ENCODE results near the gene IL13RA1. TPM values are rescaled to one million over a fixed set of nuclear protein-coding genes. Genes with fewer than 3 reads are reported as not detected.

The IL13RA1 gene
- total and polyA plus RNA-seq, 2 of the 13 experiments (the other 11 are each of a cell fraction or from before 2014, with no cell fraction given): 56.6 to 73.5 TPM

DNA sequence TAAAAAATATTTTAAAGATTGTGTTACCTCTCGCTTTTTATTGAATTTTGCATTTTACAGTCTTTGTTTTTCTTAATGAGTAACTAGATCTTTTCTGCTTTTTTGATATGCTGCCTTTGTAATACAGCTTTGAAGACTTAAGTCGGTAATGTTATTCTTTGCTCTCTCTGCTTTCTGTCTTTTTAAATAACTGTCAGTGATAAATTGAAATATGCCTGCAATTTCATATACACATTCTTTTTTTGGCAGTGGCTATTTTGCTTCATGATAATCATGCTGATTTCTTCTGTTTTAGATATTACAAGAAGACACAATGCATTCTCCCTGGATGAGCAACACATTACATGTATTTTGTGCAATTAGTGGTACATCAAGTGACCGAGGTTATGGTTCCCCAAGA, 42.0 kb upstream of the IL13RA1 start:
- DNase-seq (ENCODE audit: low spot score) (no peak), ATAC-seq (no peak), FAIRE-seq (no peak)
- in situ Hi-C loops (cut with HindIII; ENCODE audit: extremely low pct_ligation_motif_present, low pct_unique_long_range_greater_than_20kb) (no loop called here), intact Hi-C loops (cut with micrococcal nuclease; ENCODE audit: unreplicated experiment) (no loop called here)
- Histone ChIP-seq H3K4me1 (ENCODE audit: insufficient read depth, low read length) (0 out of 2 replicates have a peak, but pooled peaks cover 6% of the 10 kb centered on the region), H4K20me1 (ENCODE audit: insufficient read depth, low read length) (no peaks in the 10 kb centered on the region), H3K9me3 (ENCODE audit: low read length) (no peaks in the 10 kb centered on the region), H2AFZ (ENCODE audit: low read length) (no peak overlapping the region), H3K9ac (ENCODE audit: insufficient read depth, low read depth, low read length) (no peak overlapping the region), H3K4me2 (ENCODE audit: low read depth, low read length) (no peak overlapping the region), H3K27me3 (ENCODE audit: control insufficient read depth in 1 of 2, insufficient read depth in 2 of 2, low read length in 2 of 2) (no peaks in the 10 kb centered on the region), H3K27ac (ENCODE audit: extremely low read length, insufficient read depth, low read length) (no peak overlapping the region), H3K4me3 (replicated peaks in 1 of 3; ENCODE audit: insufficient read depth in 1 of 3, low read depth in 2 of 3, low read length in 3 of 3) (no peak overlapping the region), H3K36me3 (replicated peaks in 1 of 2; ENCODE audit: control insufficient read depth in 1 of 2, insufficient read depth in 2 of 2, low read length in 2 of 2) (no peaks in the 10 kb centered on the region), H3K79me2 (ENCODE audit: insufficient read depth, low read length) (no peaks in the 10 kb centered on the region)
- WGBS (ENCODE audit: low lambda C conversion rate): 41% methylated on average over 3 of the region's 3 CpGs
- BruUV-seq (replicated peaks): no TSS peak
- no peak for TF ChIP-seq RFXAP (CRISPR knock-in tag; IDR thresholded peaks at IDR 0.05; ENCODE audit: borderline replicate concordance)
- POLR2A ChIA-PET: no interaction called here
- CTCF ChIA-PET (ENCODE audit: low intra/inter-chr PET ratio, low total read pairs): no interaction called here

DNA sequence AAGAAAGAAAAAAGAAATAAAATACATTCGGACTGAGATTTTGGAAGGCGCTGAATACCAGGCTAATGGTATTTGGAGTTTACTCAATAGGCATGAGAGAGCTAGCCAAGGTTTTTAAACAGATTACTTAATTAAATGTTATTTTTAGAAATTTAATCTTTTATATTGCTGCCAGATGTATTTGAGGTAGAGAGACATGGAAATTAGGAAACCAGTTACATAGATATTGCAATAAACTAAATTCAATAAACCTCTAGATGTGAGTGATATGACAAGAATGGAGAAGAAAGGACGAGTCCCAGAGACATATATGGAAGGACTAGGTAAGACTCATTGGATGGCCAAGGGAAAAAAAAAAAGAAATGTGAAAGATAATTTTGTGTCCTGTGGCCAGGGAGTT, 38.5 kb upstream of the IL13RA1 start:
- WGBS (ENCODE audit: low lambda C conversion rate): 75% methylated on average over 3 of the region's 3 CpGs
- Histone ChIP-seq H3K4me1 (ENCODE audit: insufficient read depth, low read length) (no peaks in the 10 kb centered on the region), H3K79me2 (ENCODE audit: insufficient read depth, low read length) (no peaks in the 10 kb centered on the region), H3K4me3 (replicated peaks in 1 of 3; ENCODE audit: insufficient read depth in 1 of 3, low read depth in 2 of 3, low read length in 3 of 3) (no peak overlapping the region), H3K4me2 (ENCODE audit: low read depth, low read length) (no peak overlapping the region), H2AFZ (ENCODE audit: low read length) (no peak overlapping the region), H3K36me3 (replicated peaks in 1 of 2; ENCODE audit: control insufficient read depth in 1 of 2, insufficient read depth in 2 of 2, low read length in 2 of 2) (no peaks in the 10 kb centered on the region), H3K27me3 (ENCODE audit: control insufficient read depth in 1 of 2, insufficient read depth in 2 of 2, low read length in 2 of 2) (no peaks in the 10 kb centered on the region), H4K20me1 (ENCODE audit: insufficient read depth, low read length) (no peaks in the 10 kb centered on the region), H3K27ac (ENCODE audit: extremely low read length, insufficient read depth, low read length) (no peak overlapping the region), H3K9ac (ENCODE audit: insufficient read depth, low read depth, low read length) (no peak overlapping the region), H3K9me3 (ENCODE audit: low read length) (no peaks in the 10 kb centered on the region)
- DNase-seq (ENCODE audit: low spot score) (no peak), FAIRE-seq (no peak), ATAC-seq (no peak)
- ChIA-PET CTCF (ENCODE audit: low intra/inter-chr PET ratio, low total read pairs) (no interaction called here), POLR2A (no interaction called here)
- intact Hi-C loops (cut with micrococcal nuclease; ENCODE audit: unreplicated experiment) (no loop called here), in situ Hi-C loops (cut with HindIII; ENCODE audit: extremely low pct_ligation_motif_present, low pct_unique_long_range_greater_than_20kb) (no loop called here)
- no TSS peak for BruUV-seq (replicated peaks)
- TF ChIP-seq BRD4 (CRISPR knock-in tag; IDR thresholded peaks at IDR 0.05): no peak
- TF ChIP-seq, protein P1, sequence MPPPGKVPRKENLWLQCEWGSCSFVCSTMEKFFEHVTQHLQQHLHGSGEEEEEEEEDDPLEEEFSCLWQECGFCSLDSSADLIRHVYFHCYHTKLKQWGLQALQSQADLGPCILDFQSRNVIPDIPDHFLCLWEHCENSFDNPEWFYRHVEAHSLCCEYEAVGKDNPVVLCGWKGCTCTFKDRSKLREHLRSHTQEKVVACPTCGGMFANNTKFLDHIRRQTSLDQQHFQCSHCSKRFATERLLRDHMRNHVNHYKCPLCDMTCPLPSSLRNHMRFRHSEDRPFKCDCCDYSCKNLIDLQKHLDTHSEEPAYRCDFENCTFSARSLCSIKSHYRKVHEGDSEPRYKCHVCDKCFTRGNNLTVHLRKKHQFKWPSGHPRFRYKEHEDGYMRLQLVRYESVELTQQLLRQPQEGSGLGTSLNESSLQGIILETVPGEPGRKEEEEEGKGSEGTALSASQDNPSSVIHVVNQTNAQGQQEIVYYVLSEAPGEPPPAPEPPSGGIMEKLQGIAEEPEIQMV (CRISPR knock-in tag; IDR thresholded peaks at IDR 0.05; ENCODE audit: low read depth): no peak
- TF ChIP-seq KDM1A (CRISPR knock-in tag; IDR thresholded peaks at IDR 0.05): no peak
- TF ChIP-seq KLF12 (CRISPR knock-in tag; IDR thresholded peaks at IDR 0.05; ENCODE audit: borderline replicate concordance): no peak
- TF ChIP-seq SSRP1 (CRISPR knock-in tag; IDR thresholded peaks at IDR 0.05): no peak
- TF ChIP-seq ISL2 (CRISPR knock-in tag; IDR thresholded peaks at IDR 0.05): no peak
- TF ChIP-seq ISX (CRISPR knock-in tag; conservative IDR thresholded peaks at IDR 0.05): no peak
- TF ChIP-seq, protein P2, sequence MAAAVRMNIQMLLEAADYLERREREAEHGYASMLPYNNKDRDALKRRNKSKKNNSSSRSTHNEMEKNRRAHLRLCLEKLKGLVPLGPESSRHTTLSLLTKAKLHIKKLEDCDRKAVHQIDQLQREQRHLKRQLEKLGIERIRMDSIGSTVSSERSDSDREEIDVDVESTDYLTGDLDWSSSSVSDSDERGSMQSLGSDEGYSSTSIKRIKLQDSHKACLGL (CRISPR knock-in tag; IDR thresholded peaks at IDR 0.05): no peak
- TF ChIP-seq, protein P3, sequence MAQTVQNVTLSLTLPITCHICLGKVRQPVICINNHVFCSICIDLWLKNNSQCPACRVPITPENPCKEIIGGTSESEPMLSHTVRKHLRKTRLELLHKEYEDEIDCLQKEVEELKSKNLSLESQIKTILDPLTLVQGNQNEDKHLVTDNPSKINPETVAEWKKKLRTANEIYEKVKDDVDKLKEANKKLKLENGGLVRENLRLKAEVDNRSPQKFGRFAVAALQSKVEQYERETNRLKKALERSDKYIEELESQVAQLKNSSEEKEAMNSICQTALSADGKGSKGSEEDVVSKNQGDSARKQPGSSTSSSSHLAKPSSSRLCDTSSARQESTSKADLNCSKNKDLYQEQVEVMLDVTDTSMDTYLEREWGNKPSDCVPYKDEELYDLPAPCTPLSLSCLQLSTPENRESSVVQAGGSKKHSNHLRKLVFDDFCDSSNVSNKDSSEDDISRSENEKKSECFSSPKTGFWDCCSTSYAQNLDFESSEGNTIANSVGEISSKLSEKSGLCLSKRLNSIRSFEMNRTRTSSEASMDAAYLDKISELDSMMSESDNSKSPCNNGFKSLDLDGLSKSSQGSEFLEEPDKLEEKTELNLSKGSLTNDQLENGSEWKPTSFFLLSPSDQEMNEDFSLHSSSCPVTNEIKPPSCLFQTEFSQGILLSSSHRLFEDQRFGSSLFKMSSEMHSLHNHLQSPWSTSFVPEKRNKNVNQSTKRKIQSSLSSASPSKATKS (CRISPR knock-in tag; IDR thresholded peaks at IDR 0.05): no peak
- no peak for TF ChIP-seq ZNF510 (CRISPR knock-in tag; IDR thresholded peaks at IDR 0.05; ENCODE audit: low read depth)
- TF ChIP-seq, protein P4, sequence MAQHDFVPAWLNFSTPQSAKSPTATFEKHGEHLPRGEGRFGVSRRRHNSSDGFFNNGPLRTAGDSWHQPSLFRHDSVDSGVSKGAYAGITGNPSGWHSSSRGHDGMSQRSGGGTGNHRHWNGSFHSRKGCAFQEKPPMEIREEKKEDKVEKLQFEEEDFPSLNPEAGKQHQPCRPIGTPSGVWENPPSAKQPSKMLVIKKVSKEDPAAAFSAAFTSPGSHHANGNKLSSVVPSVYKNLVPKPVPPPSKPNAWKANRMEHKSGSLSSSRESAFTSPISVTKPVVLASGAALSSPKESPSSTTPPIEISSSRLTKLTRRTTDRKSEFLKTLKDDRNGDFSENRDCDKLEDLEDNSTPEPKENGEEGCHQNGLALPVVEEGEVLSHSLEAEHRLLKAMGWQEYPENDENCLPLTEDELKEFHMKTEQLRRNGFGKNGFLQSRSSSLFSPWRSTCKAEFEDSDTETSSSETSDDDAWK (CRISPR knock-in tag; IDR thresholded peaks at IDR 0.05): no peak
- TF ChIP-seq ZNF644 (CRISPR knock-in tag; IDR thresholded peaks at IDR 0.05; ENCODE audit: low read depth): no peak
- no peak for TF ChIP-seq JARID2 (CRISPR knock-in tag; IDR thresholded peaks at IDR 0.05; ENCODE audit: insufficient replicate concordance)
- no peak for TF ChIP-seq ZNF138 (CRISPR knock-in tag; IDR thresholded peaks at IDR 0.05; ENCODE audit: low read depth)
- TF ChIP-seq WIZ (CRISPR knock-in tag; IDR thresholded peaks at IDR 0.05): no peak
